ENCODE data around the gene CCDC183.

CCDC183 gene

GRCh38 chr9:136850866-136851775 lies 55.0 kb downstream of the CCDC183 start:
- no peak for DNase-seq

- no peak for DNase-seq
Observed at GRCh38 chr9:136851941-136852663, 56.0 kb downstream of the CCDC183 start, which contains the start of gene MAMDC4. TSS of gene MAMDC4 (plus strand) at chr9:136852346. CDS start at chr9:136852417, 71 bp downstream.

DNA sequence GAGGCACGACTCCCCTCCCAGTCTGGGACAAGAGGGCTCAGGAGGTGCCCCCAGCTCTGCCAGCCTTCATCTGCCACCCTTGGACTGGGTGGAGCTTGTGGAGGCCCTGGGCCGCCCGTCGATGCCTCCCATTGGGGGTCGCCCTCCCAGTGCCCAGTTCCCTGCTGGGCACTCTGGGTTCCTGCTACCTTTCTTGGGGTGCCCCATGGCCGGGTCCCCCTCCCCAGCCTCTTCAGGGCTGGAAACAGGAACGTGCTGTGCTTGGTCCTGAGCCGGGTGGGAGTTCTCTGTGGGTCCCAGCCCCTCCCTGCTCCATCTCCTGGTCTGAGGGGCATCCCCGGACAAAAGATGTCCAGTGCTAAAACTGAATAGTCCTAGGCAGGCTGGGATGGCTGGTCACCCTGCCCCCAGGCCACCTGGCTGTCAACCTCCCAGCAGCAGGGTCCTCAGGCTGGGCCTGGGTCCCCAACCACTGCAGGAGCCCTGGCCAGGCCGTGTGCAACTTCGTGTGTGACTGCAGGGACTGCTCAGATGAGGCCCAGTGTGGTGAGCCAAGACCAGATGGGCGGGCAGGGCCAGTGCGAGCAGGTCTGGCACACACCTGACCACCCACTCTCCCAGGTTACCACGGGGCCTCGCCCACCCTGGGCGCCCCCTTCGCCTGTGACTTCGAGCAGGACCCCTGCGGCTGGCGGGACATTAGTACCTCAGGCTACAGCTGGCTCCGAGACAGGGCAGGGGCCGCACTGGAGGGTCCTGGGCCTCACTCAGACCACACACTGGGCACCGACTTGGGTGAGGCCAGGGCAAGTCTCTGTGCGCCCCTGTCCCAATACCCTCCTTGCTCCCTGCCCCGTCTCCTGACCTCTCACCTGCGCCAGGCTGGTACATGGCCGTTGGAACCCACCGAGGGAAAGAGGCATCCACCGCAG lies 56.8 kb downstream of the CCDC183 start:
- DNase-seq: no peak

- no peak for DNase-seq
Observed at GRCh38 chr9:136853596-136854112, 57.5 kb downstream of the CCDC183 start.

DNA sequence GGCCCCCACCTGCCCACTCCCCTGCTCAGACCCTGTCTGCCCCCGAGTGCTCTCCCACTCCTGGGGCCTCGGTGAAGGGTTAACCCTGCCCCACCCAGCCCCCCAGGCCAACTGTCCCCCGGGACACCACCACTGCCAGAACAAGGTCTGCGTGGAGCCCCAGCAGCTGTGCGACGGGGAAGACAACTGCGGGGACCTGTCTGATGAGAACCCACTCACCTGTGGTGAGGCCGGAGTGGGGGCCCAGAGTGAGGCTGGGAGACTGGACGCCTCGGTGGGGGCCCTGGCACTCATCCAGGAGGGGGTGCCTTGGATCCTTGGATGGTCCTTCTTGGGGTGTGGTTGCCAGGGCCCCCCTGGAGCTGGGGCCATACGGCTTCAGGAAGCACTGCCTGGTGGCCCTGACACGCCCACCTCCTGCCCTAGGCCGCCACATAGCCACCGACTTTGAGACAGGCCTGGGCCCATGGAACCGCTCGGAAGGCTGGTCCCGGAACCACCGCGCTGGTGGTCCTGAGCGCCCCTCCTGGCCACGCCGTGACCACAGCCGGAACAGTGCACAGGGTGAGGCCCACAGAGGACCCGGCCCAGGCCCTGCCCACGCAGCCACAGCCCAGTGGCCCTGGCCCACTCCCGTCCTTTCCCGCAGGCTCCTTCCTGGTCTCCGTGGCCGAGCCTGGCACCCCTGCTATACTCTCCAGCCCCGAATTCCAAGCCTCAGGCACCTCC lies 58.1 kb downstream of the CCDC183 start:
- DNase-seq: no peak

DNA sequence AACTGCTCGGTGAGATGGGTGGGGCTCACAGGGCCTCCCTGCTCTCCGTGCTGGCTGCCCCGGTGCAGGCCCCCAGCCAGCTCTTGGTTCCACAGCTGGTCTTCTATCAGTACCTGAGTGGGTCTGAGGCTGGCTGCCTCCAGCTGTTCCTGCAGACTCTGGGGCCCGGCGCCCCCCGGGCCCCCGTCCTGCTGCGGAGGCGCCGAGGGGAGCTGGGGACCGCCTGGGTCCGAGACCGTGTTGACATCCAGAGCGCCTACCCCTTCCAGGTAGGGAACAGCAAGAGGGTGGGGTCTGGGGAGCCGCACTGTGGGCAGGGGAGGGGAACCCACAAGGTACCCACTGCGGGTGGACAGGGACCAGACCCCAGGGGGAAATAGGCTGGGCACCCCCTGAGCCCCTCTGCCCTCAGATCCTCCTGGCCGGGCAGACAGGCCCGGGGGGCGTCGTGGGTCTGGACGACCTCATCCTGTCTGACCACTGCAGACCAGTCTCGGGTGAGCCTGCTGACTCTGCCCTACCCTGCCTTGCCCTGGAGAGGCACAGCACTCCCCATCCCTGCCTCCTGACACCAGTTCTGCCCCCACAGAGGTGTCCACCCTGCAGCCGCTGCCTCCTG lies 58.8 kb downstream of the CCDC183 start:
- no peak for DNase-seq

DNA sequence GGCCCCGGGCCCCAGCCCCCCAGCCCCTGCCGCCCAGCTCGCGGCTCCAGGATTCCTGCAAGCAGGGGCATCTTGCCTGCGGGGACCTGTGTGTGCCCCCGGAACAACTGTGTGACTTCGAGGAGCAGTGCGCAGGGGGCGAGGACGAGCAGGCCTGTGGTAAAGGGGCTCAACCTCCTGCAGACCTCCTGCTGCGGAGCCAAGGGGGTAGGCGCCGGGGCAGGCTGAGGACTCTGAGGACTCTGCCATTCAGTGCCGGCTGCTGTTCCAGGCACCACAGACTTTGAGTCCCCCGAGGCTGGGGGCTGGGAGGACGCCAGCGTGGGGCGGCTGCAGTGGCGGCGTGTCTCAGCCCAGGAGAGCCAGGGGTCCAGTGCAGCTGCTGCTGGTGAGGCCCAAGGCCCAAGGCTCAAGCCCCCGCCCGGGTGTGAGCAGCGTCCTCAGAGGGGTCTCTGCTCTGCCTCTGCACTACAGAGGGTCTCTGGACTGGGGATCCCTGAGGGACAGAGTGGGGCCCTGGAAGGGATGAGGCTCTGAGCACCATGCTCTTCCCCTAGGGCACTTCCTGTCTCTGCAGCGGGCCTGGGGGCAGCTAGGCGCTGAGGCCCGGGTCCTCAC lies 59.4 kb downstream of the CCDC183 start:
- no peak for DNase-seq

DNA sequence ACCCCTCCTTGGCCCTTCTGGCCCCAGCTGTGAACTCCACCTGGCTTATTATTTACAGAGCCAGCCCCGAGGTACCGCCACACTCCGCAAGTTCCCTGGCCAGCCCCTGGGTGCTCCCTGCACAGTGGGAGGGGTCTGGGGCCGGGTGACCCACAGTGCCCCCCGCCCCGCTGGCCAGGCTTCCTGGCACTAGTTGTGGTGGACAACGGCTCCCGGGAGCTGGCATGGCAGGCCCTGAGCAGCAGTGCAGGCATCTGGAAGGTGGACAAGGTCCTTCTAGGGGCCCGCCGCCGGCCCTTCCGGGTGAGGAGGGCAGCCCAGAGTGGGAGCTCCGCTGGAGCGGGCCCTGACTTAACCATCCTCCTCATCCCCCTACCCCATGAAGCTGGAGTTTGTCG lies 59.9 kb downstream of the CCDC183 start:
- no peak for DNase-seq

- no peak for DNase-seq
Observed at GRCh38 chr9:136856541-136857141, 60.5 kb downstream of the CCDC183 start.

- DNase-seq: no peak
Observed at GRCh38 chr9:136857166-136857565, 61.0 kb downstream of the CCDC183 start.
